Suppressor macrophage treated with lipopolysaccharide for 1 hour (primary cell): ENCODE data around the gene MBNL2.
"Not testable (repeated sequence)": the region's sequence is repeated elsewhere in the genome, so short reads cannot be mapped to it uniquely, and the experiment has no call there.

Source experiments
- DNase-seq, 3 donors: peaks; one replicate each; pipeline ENCODE4 v3.0.0-alpha.2; 2020 to 2022

MBNL2 gene

DNA sequence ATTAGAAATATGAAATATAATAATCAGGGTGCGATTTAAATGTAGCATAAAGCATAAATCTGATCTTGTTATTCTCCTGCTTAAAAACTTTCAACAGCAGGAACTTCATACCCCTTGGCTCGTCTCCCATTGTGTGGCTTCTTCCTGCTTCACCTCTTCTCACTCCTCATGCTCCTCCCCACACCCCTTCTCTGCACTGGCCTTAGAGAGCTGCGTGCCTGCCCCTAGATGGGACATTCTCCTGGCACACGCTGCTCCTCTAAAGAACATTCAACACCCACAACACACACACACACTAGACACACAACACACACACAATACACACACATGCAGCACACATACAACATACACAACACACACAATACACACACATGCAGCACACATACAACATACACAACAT is 107.2 kb downstream of the MBNL2 start:
- no peak for DNase-seq

- DNase-seq, result no peak
Observed at GRCh38 chr13:97330448-97330847, 108.3 kb downstream of the MBNL2 start.

- DNase-seq, result no peak
Observed at GRCh38 chr13:97332742-97333141, 110.6 kb downstream of the MBNL2 start.

DNA sequence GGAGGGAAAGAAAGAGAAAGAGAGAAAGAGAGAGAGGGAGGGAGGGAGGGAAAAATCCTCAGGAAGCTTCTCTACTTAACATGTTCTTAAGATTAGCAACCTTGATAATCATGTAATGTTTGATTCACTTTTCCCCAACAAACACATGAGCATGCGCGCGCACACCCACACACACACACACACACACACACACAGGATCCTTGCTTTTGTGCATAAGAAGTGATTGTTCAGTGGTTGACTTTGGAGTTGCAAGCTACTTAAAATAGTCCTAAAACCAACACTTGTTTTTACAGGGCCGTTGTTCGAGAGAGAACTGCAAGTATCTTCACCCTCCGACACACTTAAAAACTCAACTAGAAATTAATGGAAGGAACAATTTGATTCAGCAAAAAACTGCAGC is 111.8 kb downstream of the MBNL2 start:
- DNase-seq, result no peak

- DNase-seq, result no peak
Observed at GRCh38 chr13:97334690-97335089, 112.6 kb downstream of the MBNL2 start.

GRCh38 chr13:97335488-97336134 is 113.5 kb downstream of the MBNL2 start:
- no peak for DNase-seq

GRCh38 chr13:97337985-97338499 is 115.9 kb downstream of the MBNL2 start:
- no peak for DNase-seq

GRCh38 chr13:97338571-97338970 is 116.4 kb downstream of the MBNL2 start:
- DNase-seq, result no peak

GRCh38 chr13:97339019-97339987 is 117.2 kb downstream of the MBNL2 start:
- DNase-seq, result no peak

- DNase-seq, result no peak
Observed at GRCh38 chr13:97339988-97340749, 118.0 kb downstream of the MBNL2 start.

GRCh38 chr13:97341135-97341534 is 119.0 kb downstream of the MBNL2 start:
- DNase-seq, result no peak

GRCh38 chr13:97342136-97342535 is 120.0 kb downstream of the MBNL2 start:
- no peak for DNase-seq

- no peak for DNase-seq
Observed at GRCh38 chr13:97342936-97343335, 120.8 kb downstream of the MBNL2 start.

GRCh38 chr13:97344265-97345175 is 122.4 kb downstream of the MBNL2 start:
- DNase-seq, result peak; percentile 50 to 55 (median 51)

DNA sequence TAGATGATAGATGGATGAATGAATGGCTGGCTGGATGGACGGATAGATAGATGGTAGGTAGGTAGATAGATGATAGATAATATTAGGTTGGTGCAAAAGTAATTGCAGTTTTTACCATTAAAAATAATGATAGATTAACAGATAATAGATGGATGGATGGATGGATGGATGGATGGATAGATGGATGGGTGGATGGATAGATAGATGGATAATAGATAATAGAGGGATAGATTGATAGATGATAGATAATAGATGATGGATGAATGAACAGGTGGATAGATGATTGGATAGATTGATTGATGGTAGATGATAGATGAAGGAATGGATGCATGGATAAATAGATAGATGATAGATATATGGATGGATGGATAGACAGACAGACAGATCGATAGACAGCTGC is 124.0 kb downstream of the MBNL2 start:
- no peak for DNase-seq

- DNase-seq, result no peak
Observed at GRCh38 chr13:97346561-97347254, 124.6 kb downstream of the MBNL2 start.

DNA sequence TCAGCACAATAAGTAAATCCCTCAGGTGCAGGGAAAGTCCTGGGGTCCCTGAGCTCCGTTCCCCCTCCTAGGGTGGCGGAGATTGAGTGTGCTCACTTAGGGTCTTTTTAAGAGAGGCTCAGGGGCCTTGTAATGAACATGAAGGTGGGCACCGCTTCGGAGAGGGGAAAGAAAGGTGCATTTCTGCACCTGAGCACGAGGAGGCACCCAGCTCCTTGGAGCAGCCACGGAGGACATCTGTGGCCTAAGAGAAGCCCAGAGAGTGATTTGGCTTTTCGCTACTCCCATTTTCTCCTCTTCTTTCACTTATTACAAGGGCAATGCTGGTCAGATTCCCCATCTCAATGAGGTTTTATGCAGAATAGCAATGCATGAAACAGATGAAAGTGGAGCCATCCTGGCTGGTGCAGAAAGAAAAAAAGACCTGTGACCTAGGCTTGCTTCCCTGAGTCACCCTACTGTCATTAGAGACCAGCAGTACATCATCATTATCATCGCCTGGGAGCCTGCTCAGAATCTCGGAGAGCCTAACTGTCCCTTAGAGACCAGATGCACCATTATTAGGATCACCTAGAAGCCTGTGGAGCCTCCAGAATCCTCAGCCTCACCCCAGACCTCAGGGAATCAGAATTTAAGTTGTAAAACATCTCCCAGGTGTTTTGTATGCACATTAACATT is 125.3 kb downstream of the MBNL2 start:
- no peak for DNase-seq

DNA sequence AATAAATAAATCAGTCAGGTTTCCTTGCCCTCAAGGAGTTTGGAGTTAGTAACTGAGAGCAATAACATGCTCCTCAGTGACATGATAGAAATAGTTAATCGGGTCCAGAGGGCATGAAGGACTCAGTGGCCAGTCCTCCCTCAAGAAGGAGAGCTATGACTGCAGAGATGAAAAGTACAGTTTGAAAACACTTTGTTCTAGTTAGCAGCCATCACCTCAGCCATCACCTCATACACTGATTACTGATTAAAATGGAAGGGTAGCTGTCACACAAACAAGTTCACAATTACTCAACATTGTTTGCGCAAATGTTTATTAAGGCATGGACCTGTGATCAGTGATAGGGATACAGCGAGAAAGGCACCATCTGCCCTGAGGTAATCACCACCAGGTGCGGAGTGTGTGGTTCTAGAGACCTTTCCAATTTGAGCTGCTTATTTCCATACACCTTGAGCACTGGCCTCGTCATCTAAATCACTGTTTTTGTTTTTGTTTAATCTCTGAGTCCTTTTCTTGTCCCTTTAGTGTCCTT is 126.5 kb downstream of the MBNL2 start:
- no peak for DNase-seq

DNA sequence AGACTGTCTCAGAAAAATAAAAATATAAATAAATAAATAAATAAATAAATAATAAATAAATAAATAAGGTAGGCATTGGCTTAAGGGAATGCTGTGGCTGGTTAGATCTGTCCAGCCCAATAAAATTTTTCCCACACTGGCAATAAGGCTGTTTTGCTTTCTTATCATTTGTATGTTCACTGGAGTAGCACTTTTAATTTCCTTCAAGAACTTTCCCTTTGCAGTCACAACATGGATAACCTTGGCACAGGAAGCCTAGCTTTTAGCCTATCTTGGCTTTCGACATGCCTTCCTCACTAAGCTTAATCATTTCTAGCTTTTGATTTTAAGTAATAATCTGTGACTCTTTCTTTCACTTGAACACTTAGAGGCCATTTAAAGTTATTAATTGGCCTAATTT is 129.9 kb downstream of the MBNL2 start:
- DNase-seq, result not testable (repeated sequence)

- no peak for DNase-seq
Observed at GRCh38 chr13:97352815-97353214, 130.7 kb downstream of the MBNL2 start.
